CD14-positive monocyte (primary cell): ENCODE results near the gene UVRAG. TPM values are rescaled to one million over a fixed set of nuclear protein-coding genes. Genes with fewer than 3 reads are reported as not detected.

Source experiments
- DNase-seq, 3 donors: peaks; one replicate each; pipeline ENCODE4 v3.0.0-alpha.2; 2011 to 2022
- H2AFZ ChIP-seq: 2 replicates; pipeline ENCODE4 v1.6.0; 2012; ENCODE audit warnings: mild to moderate bottlenecking, low read depth, low read length, inconsistent platforms; ENCODE audit not compliant: insufficient read depth, poor library complexity, severe bottlenecking
- H3K27ac ChIP-seq, 2 donors: 1 replicate in 1 of 2; 2 replicates in 1 of 2; pipeline ENCODE4 v1.5.1; 2012 to 2013; ENCODE audit warnings: low read length in 2 of 2, control low read depth in 1 of 2, inconsistent platforms in 1 of 2, low read depth in 1 of 2, mild to moderate bottlenecking in 1 of 2
- H3K27me3 ChIP-seq, 2 donors: one replicate each; pipeline versions ENCODE4 v1.6.0 to v1.6.1; 2011 to 2013; ENCODE audit warnings: low read length in 2 of 2; ENCODE audit not compliant: control insufficient read depth in 2 of 2, insufficient read depth in 2 of 2
- H3K36me3 ChIP-seq, 2 donors: replicated peaks in 1 of 2; 1 replicate in 1 of 2; 2 replicates in 1 of 2; pipeline versions ENCODE4 v1.5.1 to v1.6.1; 2012 to 2013; ENCODE audit warnings: low read length in 2 of 2, control low read depth in 1 of 2, inconsistent platforms in 1 of 2, mild to moderate bottlenecking in 1 of 2; ENCODE audit not compliant: insufficient read depth in 2 of 2, control insufficient read depth in 1 of 2
- H3K4me1 ChIP-seq, 2 donors: 1 replicate in 1 of 2; 2 replicates in 1 of 2; pipeline versions ENCODE4 v1.5.1 to v1.6.1; 2012 to 2013; ENCODE audit warnings: low read length in 2 of 2, control low read depth in 1 of 2, inconsistent platforms in 1 of 2, mild to moderate bottlenecking in 1 of 2, moderate library complexity in 1 of 2; ENCODE audit not compliant: insufficient read depth in 2 of 2, control insufficient read depth in 1 of 2
- H3K4me2 ChIP-seq: replicated peaks from 2 replicates; pipeline ENCODE3; 2012; ENCODE audit warnings: low read length, moderate library complexity, mild to moderate bottlenecking; ENCODE audit not compliant: poor library complexity, severe bottlenecking; ENCODE audit errors: extremely low read depth
- H3K4me3 ChIP-seq, 3 experiments: fragments of 200-600 bp in 1 of 3; sonication (generic) in 1 of 3; replicated peaks in 1 of 3; 1 replicate in 2 of 3; 2 replicates in 1 of 3; pipeline ENCODE4 v1.5.1; 2011 to 2013; ENCODE audit warnings: low read length in 3 of 3, mild to moderate bottlenecking in 3 of 3, control low read depth in 2 of 3, low read depth in 2 of 3, inconsistent platforms in 1 of 3, moderate library complexity in 1 of 3
- H3K79me2 ChIP-seq: 2 replicates; pipeline ENCODE4 v1.6.0; 2012; ENCODE audit warnings: mild to moderate bottlenecking, control low read depth, inconsistent platforms, low read length, moderate library complexity; ENCODE audit not compliant: insufficient read depth
- H3K9ac ChIP-seq: 2 replicates; pipeline ENCODE4 v1.6.0; 2017; ENCODE audit warnings: low read length, mild to moderate bottlenecking; ENCODE audit not compliant: insufficient read depth, poor library complexity, severe bottlenecking
- H3K9me3 ChIP-seq, 2 donors: replicated peaks in 1 of 2; 1 replicate in 1 of 2; 2 replicates in 1 of 2; pipeline versions ENCODE4 v1.5.1 to v1.6.1; 2012 to 2013; ENCODE audit warnings: low read length in 2 of 2, control low read depth in 1 of 2; ENCODE audit not compliant: control insufficient read depth in 1 of 2, insufficient read depth in 1 of 2
- H4K20me1 ChIP-seq: 2 replicates; pipeline ENCODE4 v1.6.0; 2012; ENCODE audit warnings: mild to moderate bottlenecking, low read length, control low read depth, moderate library complexity; ENCODE audit not compliant: insufficient read depth
- H3K27ac Mint-ChIP-seq, 7 donors: one replicate each; pipeline ENCODE4 v1.8.0; 2020; ENCODE audit warnings: mild to moderate bottlenecking in 7 of 7, mixed read lengths in 7 of 7, moderate library complexity in 6 of 7, inconsistent platforms in 2 of 7
- H3K27me3 Mint-ChIP-seq, 3 donors: one replicate each; pipeline ENCODE4 v1.8.0; 2021 to 2022; ENCODE audit warnings: low read depth in 3 of 3, mild to moderate bottlenecking in 3 of 3, mixed read lengths in 3 of 3, moderate library complexity in 3 of 3, inconsistent platforms in 1 of 3
- H3K36me3 Mint-ChIP-seq, 2 donors: one replicate each; pipeline ENCODE4 v1.8.0; 2020; ENCODE audit warnings: mixed read lengths in 2 of 2, inconsistent platforms in 1 of 2, mild to moderate bottlenecking in 1 of 2
- H3K4me1 Mint-ChIP-seq: one replicate; pipeline ENCODE4 v1.8.0; 2020; ENCODE audit warnings: mild to moderate bottlenecking, mixed read lengths
- H3K4me3 Mint-ChIP-seq, 2 donors: one replicate each; pipeline ENCODE4 v1.8.0; 2020; ENCODE audit warnings: mild to moderate bottlenecking in 2 of 2, mixed read lengths in 2 of 2, moderate library complexity in 1 of 2
- H3K9me3 Mint-ChIP-seq, 7 donors: one replicate each; pipeline ENCODE4 v1.8.0; 2020 to 2022; ENCODE audit warnings: mixed read lengths in 7 of 7, mild to moderate bottlenecking in 6 of 7, moderate library complexity in 6 of 7, inconsistent platforms in 2 of 7
- CTCF ChIP-seq: fragments of 200-600 bp; IDR thresholded peaks from one replicate; pipeline ENCODE4 v1.8.0; 2022; ENCODE audit warnings: antibody characterized with exemption, mild to moderate bottlenecking
- WGBS: methylation state at CpG from one replicate; pipeline ENCODE4 v1.1.5; 2013; ENCODE audit warnings: missing lambda C conversion rate; ENCODE audit not compliant: insufficient coverage; 5-methylcytosine and 5-hydroxymethylcytosine counted together
- intact Hi-C, 2 donors: fragments of 100-400 bp; cut with micrococcal nuclease; formaldehyde crosslinking; loops; one replicate each; pipeline versions ENCODE4 v1.15.0 to v1.15.1; 2023
- polyA plus RNA-seq, 3 donors: library from polyadenylated mRNA; depleted of rRNA in 1 of 3; unstranded in 2 of 3; stranded (reverse) in 1 of 3; fragments of 300-500 nt in 2 of 3; fragments of >200 nt in 1 of 3; fragmentation: Illumina TruSeq in 2 of 3; gene quantifications; 1 replicate in 2 of 3; 2 replicates in 1 of 3; pipeline ENCODE4 v1.2.3, GENCODE V29; 2012 to 2021

Gene UVRAG
- polyA plus RNA-seq, 3 donors = 13.7 to 20.5 (median 20.0) TPM

- Histone ChIP-seq H4K20me1 (peaks cover 75% of the 10 kb centered on the region), H3K4me1 (peaks cover 13 to 16% of the 10 kb centered on the region in 2 donors), H3K4me2 (no peak overlapping the region), H3K27ac (no peak overlapping the region), H3K79me2 (peaks cover 70% of the 10 kb centered on the region), H3K27me3 (no peaks in the 10 kb centered on the region), H3K9me3 (no peaks in the 10 kb centered on the region), H3K9ac (no peak overlapping the region), H3K4me3 (no peak overlapping the region), H2AFZ (no peak overlapping the region), H3K36me3 (peaks cover 18 to 40% of the 10 kb centered on the region in 2 donors)
- TF ChIP-seq CTCF = no peak
- peaks cover 22% of the 10 kb centered on the region for H3K4me1 Mint-ChIP-seq
- WGBS = 94% methylated on average over 3 of the region's 11 CpGs
- H3K9me3 Mint-ChIP-seq = peaks cover 0 to 3% (median 0%) of the 10 kb centered on the region in 7 donors
- H3K4me3 Mint-ChIP-seq = no peak overlapping the region
- H3K27me3 Mint-ChIP-seq = no peaks in the 10 kb centered on the region
- intact Hi-C loops = no loop called here
- H3K27ac Mint-ChIP-seq = peak overlapping the region in 2 of 7 donors; percentile 28 to 52
- peaks cover 32 to 44% of the 10 kb centered on the region in 2 donors for H3K36me3 Mint-ChIP-seq
- no peak for DNase-seq
Measured at GRCh38 chr11:75911459-75911858, 96.4 kb downstream of the UVRAG start.

GRCh38 chr11:75913984-75914383 is 99.0 kb downstream of the UVRAG start:
- no peak overlapping the region for H2AFZ ChIP-seq
- no CpG with 5 or more reads among the region's 2 CpGs for WGBS

More at GRCh38 chr11:75913984-75914383, 99.0 kb downstream of the UVRAG start:
- H3K4me3 Mint-ChIP-seq = no peak overlapping the region
- H3K27ac ChIP-seq = no peak overlapping the region
- no peak overlapping the region for H3K4me2 ChIP-seq
- peaks cover 18 to 60% of the 10 kb centered on the region in 2 donors for H3K36me3 ChIP-seq
- TF ChIP-seq CTCF = no peak
- H3K27ac Mint-ChIP-seq = peak overlapping the region in 1 of 7 donors; percentile 15
- no peaks in the 10 kb centered on the region for H3K4me1 Mint-ChIP-seq
- H3K9ac ChIP-seq = no peak overlapping the region
- no peaks in the 10 kb centered on the region for H3K27me3 ChIP-seq
- H4K20me1 ChIP-seq = peaks cover 75% of the 10 kb centered on the region
- peaks cover 0 to 3% (median 0%) of the 10 kb centered on the region in 7 donors for H3K9me3 Mint-ChIP-seq
- no peaks in the 10 kb centered on the region for H3K27me3 Mint-ChIP-seq
- H3K4me3 ChIP-seq = no peak overlapping the region
- peaks cover 39 to 52% of the 10 kb centered on the region in 2 donors for H3K36me3 Mint-ChIP-seq
- no peaks in the 10 kb centered on the region for H3K9me3 ChIP-seq
- H3K79me2 ChIP-seq = peaks cover 49% of the 10 kb centered on the region
- DNase-seq = no peak
- intact Hi-C loops = no loop called here
- no peaks in the 10 kb centered on the region for H3K4me1 ChIP-seq
